OCI-LY3 (cell line): ENCODE measurements around the gene TOR1A.

Experiments used
- H2AFZ ChIP-seq: fragments of 200-600, 300-600 bp; shearing (Covaris generic); 2 replicates; pipeline ENCODE4 v1.6.0; 2014; ENCODE audit warnings: antibody characterized with exemption, low read depth, low read length
- H3K27ac ChIP-seq: fragments of 200-600, 300-600 bp; sonication (generic); 2 replicates; pipeline ENCODE4 v1.5.1; 2014; ENCODE audit warnings: mild to moderate bottlenecking, low read length, moderate library complexity, mixed read lengths
- H3K27me3 ChIP-seq: fragments of 200-600, 300-600 bp; sonication (generic); 2 replicates; pipeline ENCODE4 v1.6.1; 2014; ENCODE audit warnings: low read depth, low read length, mixed read lengths
- H3K36me3 ChIP-seq: fragments of 200-600, 300-600 bp; sonication (generic); replicated peaks from 2 replicates; pipeline ENCODE3; 2014; ENCODE audit warnings: low read depth, low read length, mixed read lengths
- H3K4me1 ChIP-seq: fragments of 300-600, 200-600 bp; sonication (generic); 2 replicates; pipeline ENCODE4 v1.6.1; 2014; ENCODE audit warnings: low read length, mixed read lengths
- H3K4me2 ChIP-seq: fragments of 200-600, 300-600 bp; sonication (generic); 2 replicates; pipeline ENCODE4 v1.6.1; 2014; ENCODE audit warnings: low read length, mixed read lengths
- H3K4me3 ChIP-seq: fragments of 300-600, 200-600 bp; sonication (generic); 2 replicates; pipeline ENCODE4 v1.5.1; 2014; ENCODE audit warnings: antibody characterized with exemption, mild to moderate bottlenecking, low read length, moderate library complexity
- H3K79me2 ChIP-seq: fragments of 300-600, 200-600 bp; shearing (Covaris generic); 2 replicates; pipeline ENCODE4 v1.6.1; 2014; ENCODE audit warnings: mild to moderate bottlenecking, low read length, mixed read lengths
- H3K9ac ChIP-seq: fragments of 300-600, 200-600 bp; shearing (Covaris generic); 2 replicates; pipeline ENCODE4 v1.6.0; 2014; ENCODE audit warnings: mild to moderate bottlenecking, low read length, moderate library complexity
- H3K9me3 ChIP-seq: fragments of 200-600, 300-600 bp; shearing (Covaris generic); 2 replicates; pipeline ENCODE4 v1.6.1; 2014; ENCODE audit warnings: low read length, mixed read lengths; ENCODE audit not compliant: insufficient read depth
- H4K20me1 ChIP-seq: fragments of 200-600, 300-600 bp; sonication (generic); 2 replicates; pipeline ENCODE4 v1.6.1; 2016; ENCODE audit warnings: low read length, mixed read lengths; ENCODE audit not compliant: insufficient read depth
- CTCF ChIP-seq: fragments of 200-600, 300-600 bp; sonication (generic); IDR thresholded peaks from 2 replicates; pipeline ENCODE4 v1.5.1; 2014; ENCODE audit warnings: antibody characterized with exemption, low read length, low read depth
- EZH2phosphoT487 ChIP-seq: fragments of 200-600 bp; shearing (Covaris generic); IDR thresholded peaks from 2 replicates; pipeline ENCODE4 v1.6.1; 2018; ENCODE audit warnings: antibody characterized with exemption, mixed run types, low read depth

TOR1A gene

GRCh38 chr9:129849901-129850300, 26.0 kb upstream of the TOR1A start:
- Histone ChIP-seq H2AFZ (no peak overlapping the region), H3K9me3 (no peaks in the 10 kb centered on the region), H3K4me1 (no peaks in the 10 kb centered on the region), H3K4me2 (no peak overlapping the region), H3K9ac (no peak overlapping the region), H3K4me3 (no peak overlapping the region), H3K27ac (no peak overlapping the region), H4K20me1 (no peaks in the 10 kb centered on the region), H3K36me3 (no peaks in the 10 kb centered on the region), H3K79me2 (no peaks in the 10 kb centered on the region), H3K27me3 (no peaks in the 10 kb centered on the region)
- TF ChIP-seq CTCF = no peak
- no peak for TF ChIP-seq EZH2phosphoT487

DNA sequence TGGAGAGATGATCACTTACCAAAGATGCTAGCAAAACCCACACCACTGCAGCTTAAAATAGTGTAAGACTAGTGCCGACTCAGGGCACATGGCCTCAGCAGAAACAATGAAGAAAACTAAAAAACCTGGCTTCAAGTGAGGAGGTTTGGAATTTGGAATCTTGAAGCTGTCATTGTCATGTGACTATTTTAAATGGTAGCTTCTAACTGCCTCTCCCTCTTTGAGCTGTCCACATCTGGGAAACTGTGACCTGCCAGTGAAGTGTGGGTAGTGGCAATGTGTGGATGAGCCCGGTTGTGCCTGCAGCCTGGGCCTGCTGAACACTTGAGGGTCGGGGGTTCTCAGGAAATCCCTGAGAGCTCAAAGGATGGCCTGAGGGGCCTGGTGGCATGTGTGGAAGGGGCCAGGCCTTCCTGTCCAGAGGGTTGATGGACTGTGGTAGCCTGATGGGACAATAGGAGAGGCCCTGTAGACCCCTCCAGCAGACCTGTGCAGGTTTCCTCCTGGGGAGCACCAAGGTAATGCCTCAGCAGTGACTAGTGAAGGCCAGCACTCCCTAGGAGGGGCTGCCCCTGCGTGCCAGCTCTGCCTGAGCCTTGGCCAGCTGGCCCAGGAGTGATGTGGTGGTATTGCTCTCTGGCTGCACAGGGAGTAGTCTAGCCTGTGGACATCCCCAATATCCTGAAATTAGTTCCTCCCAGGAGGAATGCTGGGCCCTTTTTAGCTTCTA, 24.9 kb upstream of the TOR1A start:
- Histone ChIP-seq H3K9me3 (no peaks in the 10 kb centered on the region), H3K4me3 (no peak overlapping the region), H3K4me1 (no peaks in the 10 kb centered on the region), H3K27ac (no peak overlapping the region), H3K79me2 (no peaks in the 10 kb centered on the region), H3K27me3 (no peaks in the 10 kb centered on the region), H3K9ac (no peak overlapping the region), H2AFZ (no peak overlapping the region), H3K36me3 (no peaks in the 10 kb centered on the region), H4K20me1 (no peaks in the 10 kb centered on the region), H3K4me2 (no peak overlapping the region)
- no peak for TF ChIP-seq CTCF
- TF ChIP-seq EZH2phosphoT487 = no peak

DNA sequence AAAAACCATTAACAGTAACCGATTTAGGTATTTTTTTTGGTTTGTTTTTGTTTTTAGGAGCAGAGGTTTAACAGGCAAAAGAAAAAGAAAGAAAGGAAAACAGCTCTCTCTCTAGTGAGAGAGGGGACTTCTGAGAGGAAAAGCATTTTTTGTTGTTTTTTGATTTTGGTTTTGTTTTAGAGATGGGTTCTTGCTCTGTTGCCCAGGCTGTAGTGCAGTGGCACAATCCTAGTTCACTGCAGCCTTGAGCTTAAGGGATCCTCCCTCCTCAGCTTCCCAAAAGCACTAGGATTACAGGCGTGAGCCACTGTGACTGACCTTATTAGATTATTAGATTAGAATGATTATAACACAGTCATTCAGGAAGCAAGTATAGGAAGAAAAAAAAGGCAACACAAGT, 21.4 kb upstream of the TOR1A start:
- Histone ChIP-seq H3K27me3 (no peaks in the 10 kb centered on the region), H3K79me2 (no peaks in the 10 kb centered on the region), H3K9me3 (no peaks in the 10 kb centered on the region), H2AFZ (no peak overlapping the region), H3K4me1 (no peaks in the 10 kb centered on the region), H3K27ac (no peak overlapping the region), H4K20me1 (no peaks in the 10 kb centered on the region), H3K9ac (no peak overlapping the region), H3K4me3 (no peak overlapping the region), H3K4me2 (no peak overlapping the region), H3K36me3 (no peaks in the 10 kb centered on the region)
- TF ChIP-seq CTCF (no peak), EZH2phosphoT487 (no peak)

DNA sequence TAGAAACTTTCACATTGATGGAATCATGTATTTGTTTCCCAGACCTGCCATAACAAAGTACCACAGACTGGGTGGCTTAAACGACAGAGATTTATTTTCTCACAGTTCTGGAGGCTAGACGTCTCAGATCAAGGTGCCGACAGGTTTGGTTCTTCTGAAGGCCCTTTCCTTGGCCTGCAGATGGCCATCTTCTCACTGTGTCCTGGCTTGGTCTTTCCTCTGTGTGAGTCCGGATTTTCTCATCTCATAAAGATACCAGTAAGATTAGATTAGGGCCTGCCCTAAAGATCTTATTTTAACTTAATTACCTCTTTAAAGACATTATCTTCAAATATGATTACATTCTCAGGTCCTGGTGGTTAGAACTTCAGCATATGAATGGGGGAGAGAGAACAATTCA, 17.1 kb upstream of the TOR1A start:
- H3K79me2 ChIP-seq = peaks cover 3% of the 10 kb centered on the region
- TF ChIP-seq CTCF (no peak), EZH2phosphoT487 (no peak)

More for the DNA sequence above, 17.1 kb upstream of the TOR1A start:
- no peaks in the 10 kb centered on the region for H3K27me3 ChIP-seq
- H3K4me1 ChIP-seq = peaks cover 5% of the 10 kb centered on the region
- no peak overlapping the region for H3K9ac ChIP-seq
- H3K4me2 ChIP-seq = no peak overlapping the region
- no peaks in the 10 kb centered on the region for H4K20me1 ChIP-seq
- H3K9me3 ChIP-seq = no peaks in the 10 kb centered on the region
- no peak overlapping the region for H2AFZ ChIP-seq
- H3K27ac ChIP-seq = no peak overlapping the region
- H3K4me3 ChIP-seq = no peak overlapping the region
- no peaks in the 10 kb centered on the region for H3K36me3 ChIP-seq
